Right atrium auricular region (tissue), 2 donors: ENCODE data around the gene ADORA2B. TPM values are rescaled to one million over a fixed set of nuclear protein-coding genes. Genes with fewer than 3 reads are reported as not detected.

Experiments
- DNase-seq: peaks from one replicate; pipeline ENCODE4 v3.0.0-alpha.2; 2019; ENCODE audit warnings: low spot score
- H3K27ac ChIP-seq, 2 donors: fragments of 200-600 bp; sonication (generic); 1 replicate in 1 of 2; 2 replicates in 1 of 2; pipeline ENCODE4 v1.5.1; 2016 to 2019
- H3K27me3 ChIP-seq, 2 donors: fragments of 200-600 bp; sonication (generic); one replicate each; pipeline versions ENCODE4 v1.5.1 to v1.6.0; 2017 to 2019
- H3K36me3 ChIP-seq: fragments of 200-600 bp; sonication (generic); one replicate; pipeline ENCODE4 v1.5.1; 2016
- H3K4me1 ChIP-seq, 2 donors: fragments of 200-600 bp; sonication (generic); one replicate each; pipeline versions ENCODE4 v1.5.1 to v1.6.0; 2017 to 2019
- H3K4me3 ChIP-seq, 2 donors: fragments of 200-600 bp; sonication (generic); 1 replicate in 1 of 2; 2 replicates in 1 of 2; pipeline ENCODE4 v1.5.1; 2017 to 2019; ENCODE audit warnings: mild to moderate bottlenecking in 1 of 2, moderate library complexity in 1 of 2
- H3K9me3 ChIP-seq, 2 donors: fragments of 200-600 bp; sonication (generic); one replicate each; pipeline ENCODE4 v1.5.1; 2019
- total RNA-seq, 2 donors: library from RNA; depleted of rRNA; stranded (reverse); fragments of >200 nt; gene quantifications; one replicate each; pipeline ENCODE4 v1.1.0, GENCODE V29; 2016
- TF ChIP-seq, protein P1 (sequence below), 2 donors: fragments of 200-600 bp; sonication (generic); IDR thresholded peaks; one replicate each; pipeline ENCODE4 v1.5.1; 2019; ENCODE audit warnings: antibody characterized with exemption in 2 of 2

The ADORA2B gene
- total RNA-seq, 2 donors from 2014 or later, result 0.59 to 1.0 TPM

GRCh38 chr17:15966879-15967248, 21.9 kb downstream of the ADORA2B start:
- Histone ChIP-seq H3K4me1 (no peaks in the 10 kb centered on the region), H3K27ac (no peak overlapping the region), H3K9me3 (no peaks in the 10 kb centered on the region), H3K27me3 (no peaks in the 10 kb centered on the region), H3K36me3 (no peaks in the 10 kb centered on the region), H3K4me3 (no peak overlapping the region)
- DNase-seq, result no peak
- TF ChIP-seq, protein P1, sequence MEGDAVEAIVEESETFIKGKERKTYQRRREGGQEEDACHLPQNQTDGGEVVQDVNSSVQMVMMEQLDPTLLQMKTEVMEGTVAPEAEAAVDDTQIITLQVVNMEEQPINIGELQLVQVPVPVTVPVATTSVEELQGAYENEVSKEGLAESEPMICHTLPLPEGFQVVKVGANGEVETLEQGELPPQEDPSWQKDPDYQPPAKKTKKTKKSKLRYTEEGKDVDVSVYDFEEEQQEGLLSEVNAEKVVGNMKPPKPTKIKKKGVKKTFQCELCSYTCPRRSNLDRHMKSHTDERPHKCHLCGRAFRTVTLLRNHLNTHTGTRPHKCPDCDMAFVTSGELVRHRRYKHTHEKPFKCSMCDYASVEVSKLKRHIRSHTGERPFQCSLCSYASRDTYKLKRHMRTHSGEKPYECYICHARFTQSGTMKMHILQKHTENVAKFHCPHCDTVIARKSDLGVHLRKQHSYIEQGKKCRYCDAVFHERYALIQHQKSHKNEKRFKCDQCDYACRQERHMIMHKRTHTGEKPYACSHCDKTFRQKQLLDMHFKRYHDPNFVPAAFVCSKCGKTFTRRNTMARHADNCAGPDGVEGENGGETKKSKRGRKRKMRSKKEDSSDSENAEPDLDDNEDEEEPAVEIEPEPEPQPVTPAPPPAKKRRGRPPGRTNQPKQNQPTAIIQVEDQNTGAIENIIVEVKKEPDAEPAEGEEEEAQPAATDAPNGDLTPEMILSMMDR (IDR thresholded peaks at IDR 0.05), result no peak

GRCh38 chr17:15967706-15968399, 22.9 kb downstream of the ADORA2B start:
- TF ChIP-seq, protein P1 (IDR thresholded peaks at IDR 0.05), result no peak
- H3K4me3 ChIP-seq, result no peak overlapping the region

DNA sequence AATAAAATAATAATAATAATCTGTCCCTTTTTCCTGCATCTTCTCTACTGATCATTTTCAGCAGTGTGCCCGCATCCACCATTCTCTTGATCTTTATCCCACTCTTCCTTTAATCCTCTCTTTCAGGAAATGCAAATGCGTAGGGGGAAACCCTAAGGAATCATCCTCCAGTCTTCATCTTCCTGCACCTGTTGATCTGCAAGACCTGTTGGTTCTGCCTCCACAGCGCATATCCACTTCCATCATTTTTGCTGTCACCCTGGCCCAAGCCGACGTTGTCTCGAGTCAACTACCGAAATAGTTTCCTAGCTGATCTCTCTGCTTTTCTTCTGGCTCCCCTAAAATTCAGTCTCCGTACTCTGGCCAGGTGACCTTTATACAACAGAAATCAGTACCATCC, 24.5 kb downstream of the ADORA2B start:
- H3K27me3 ChIP-seq, result no peaks in the 10 kb centered on the region
- no peak for DNase-seq
- TF ChIP-seq, protein P1 (IDR thresholded peaks at IDR 0.05), result no peak
- no peaks in the 10 kb centered on the region for H3K9me3 ChIP-seq
- H3K4me3 ChIP-seq, result no peak overlapping the region
- no peak overlapping the region for H3K27ac ChIP-seq
- H3K4me1 ChIP-seq, result no peaks in the 10 kb centered on the region
- H3K36me3 ChIP-seq, result peaks cover 2% of the 10 kb centered on the region

More at GRCh38 chr17:15967706-15968399, 22.9 kb downstream of the ADORA2B start:
- no peak overlapping the region for H3K27ac ChIP-seq
- DNase-seq, result no peak
- H3K36me3 ChIP-seq, result no peaks in the 10 kb centered on the region
- H3K27me3 ChIP-seq, result no peaks in the 10 kb centered on the region
- no peaks in the 10 kb centered on the region for H3K9me3 ChIP-seq
- H3K4me1 ChIP-seq, result no peaks in the 10 kb centered on the region

- no peaks in the 10 kb centered on the region for H3K4me1 ChIP-seq
- no peak overlapping the region for H3K27ac ChIP-seq
- TF ChIP-seq, protein P1 (IDR thresholded peaks at IDR 0.05), result no peak
- H3K9me3 ChIP-seq, result no peaks in the 10 kb centered on the region
- H3K36me3 ChIP-seq, result peaks cover 13% of the 10 kb centered on the region
- DNase-seq, result no peak
- H3K27me3 ChIP-seq, result no peaks in the 10 kb centered on the region
- H3K4me3 ChIP-seq, result no peak overlapping the region
Measured at GRCh38 chr17:15970500-15970899, 25.6 kb downstream of the ADORA2B start.

DNA sequence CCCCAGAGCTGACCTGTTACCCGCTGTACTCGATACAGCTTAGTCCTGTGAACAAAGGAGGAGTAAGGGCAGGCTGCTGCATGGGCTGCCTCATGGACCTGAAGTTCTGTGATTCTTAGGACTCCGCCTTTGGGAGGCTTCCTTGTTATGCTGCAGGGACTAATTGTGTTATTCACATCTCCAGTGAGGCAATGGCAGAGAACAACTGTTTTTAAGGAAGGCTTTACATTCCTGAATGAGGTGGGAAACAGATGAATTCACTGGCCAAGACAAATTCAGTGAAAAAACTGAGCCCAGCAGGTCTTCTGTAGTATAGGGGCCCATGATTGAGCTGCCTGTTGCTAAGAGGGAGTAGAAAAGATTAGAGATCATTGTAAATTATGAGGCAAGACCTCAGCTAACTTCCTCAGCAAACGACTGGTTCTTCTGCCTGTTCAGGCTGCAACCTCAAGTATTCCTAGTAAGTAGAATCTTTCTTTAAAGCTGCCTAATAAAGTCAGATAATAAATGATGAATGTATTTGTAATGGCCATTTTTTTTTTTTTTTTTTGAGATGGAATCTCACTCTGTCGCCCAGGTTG, 26.3 kb downstream of the ADORA2B start:
- Histone ChIP-seq H3K27me3 (no peaks in the 10 kb centered on the region), H3K4me1 (no peaks in the 10 kb centered on the region), H3K9me3 (no peaks in the 10 kb centered on the region), H3K36me3 (peaks cover 15% of the 10 kb centered on the region), H3K27ac (no peak overlapping the region), H3K4me3 (no peak overlapping the region)
- TF ChIP-seq, protein P1 (IDR thresholded peaks at IDR 0.05), result no peak
- no peak for DNase-seq
